HG02840 (cell line): ENCODE results near the gene UMAD1.

Source experiments
- ATAC-seq: cut with Tn5 transposase; IDR thresholded peaks from one replicate; pipeline ENCODE4 v1.9.1; 2021; ENCODE audit warnings: mild to moderate bottlenecking, moderate library complexity, moderate number of reproducible peaks; ENCODE audit not compliant: unreplicated experiment, low FRiP score

Gene UMAD1

DNA sequence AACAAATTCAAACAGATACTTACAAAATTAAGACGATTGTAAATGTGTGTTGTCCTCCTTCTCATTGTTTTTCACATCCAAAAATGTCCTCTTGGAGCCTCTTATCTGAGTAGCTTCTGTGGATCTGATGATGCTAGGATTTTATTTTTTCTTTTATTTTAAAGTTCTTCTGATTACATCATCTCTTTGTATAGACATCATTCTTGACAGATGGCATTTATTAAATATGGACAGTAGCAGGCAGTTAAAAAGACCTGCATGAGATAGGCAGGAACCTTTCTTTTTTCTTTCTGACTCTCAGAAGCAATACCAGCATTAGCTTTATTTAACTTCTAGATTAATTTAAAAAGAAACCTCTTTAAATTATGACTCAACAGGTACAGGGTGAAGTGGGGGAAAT lies 77.9 kb downstream of the UMAD1 start, which contains the start of gene RPA3:
TSS of gene RPA3 (minus strand) at position 116 of the 400 bp plus-strand sequence. CDS start 78,189 bp downstream, outside the sequence.
- no peak for ATAC-seq

GRCh38 chr7:7719236-7719635 lies 78.7 kb downstream of the UMAD1 start:
- peak; percentile 93 for ATAC-seq

DNA sequence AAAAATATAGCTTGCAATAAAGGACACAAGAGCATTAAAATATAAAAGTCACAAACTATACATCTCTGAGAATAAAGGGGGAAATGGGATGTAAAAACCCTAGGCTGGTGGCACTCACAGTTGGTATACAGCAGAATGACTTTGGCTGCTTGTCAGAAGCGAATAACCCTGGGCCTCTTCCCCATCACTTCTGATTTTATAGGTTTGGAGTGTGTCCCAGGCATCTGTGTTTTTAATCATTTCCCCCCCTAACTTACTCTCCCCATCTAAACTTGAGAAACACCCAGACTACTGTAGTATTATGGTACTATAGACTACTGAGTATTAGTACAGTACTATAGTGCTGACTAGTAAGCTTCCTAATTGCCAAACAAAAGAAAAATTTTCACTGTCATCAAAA lies 79.6 kb downstream of the UMAD1 start:
- ATAC-seq = no peak

DNA sequence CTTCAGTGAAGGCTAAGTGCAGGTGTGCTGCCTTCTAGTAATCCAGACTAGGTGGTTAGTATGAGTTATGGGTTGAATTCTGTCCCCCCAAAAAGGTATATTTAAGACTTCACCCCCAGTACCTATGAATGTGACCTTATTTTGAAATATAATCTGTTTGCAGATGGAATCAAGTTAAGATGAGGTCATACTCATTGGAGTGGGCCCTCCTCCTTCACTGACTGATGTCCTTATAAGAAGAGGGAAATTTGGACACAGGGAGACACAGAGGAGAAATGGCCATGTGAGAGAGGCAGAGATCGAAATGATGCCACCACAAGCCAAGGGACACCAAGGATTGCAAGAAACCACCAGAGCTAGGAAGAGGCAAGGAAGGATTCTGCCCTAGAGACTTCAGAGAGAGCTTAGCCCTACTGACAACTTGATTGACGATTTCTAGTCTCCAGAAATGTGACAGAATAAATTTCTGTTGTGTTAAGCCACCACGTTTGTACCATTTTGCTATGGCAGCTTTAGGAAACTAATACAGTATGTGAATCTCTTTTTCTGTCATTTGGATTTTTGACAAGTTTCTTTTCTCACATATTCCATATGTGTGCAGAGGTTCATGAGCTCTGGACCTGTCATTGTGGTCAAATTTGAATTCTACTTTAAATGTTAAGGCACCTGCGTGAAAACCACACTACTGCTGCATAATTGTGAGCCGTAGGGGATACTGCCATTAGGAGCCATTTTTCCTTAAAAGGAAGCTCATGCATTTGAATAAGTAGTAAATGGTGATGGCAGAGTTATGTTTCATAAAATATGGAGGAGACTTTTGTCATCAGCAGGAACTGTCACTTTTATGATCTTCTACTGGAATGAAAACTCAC lies 80.4 kb downstream of the UMAD1 start:
- ATAC-seq = no peak

- no peak for ATAC-seq
Observed at GRCh38 chr7:7731732-7732131, 91.2 kb downstream of the UMAD1 start.

- no peak for ATAC-seq
Observed at GRCh38 chr7:7732621-7733281, 92.2 kb downstream of the UMAD1 start.

- ATAC-seq = no peak
Observed at GRCh38 chr7:7736671-7737070, 96.1 kb downstream of the UMAD1 start.

DNA sequence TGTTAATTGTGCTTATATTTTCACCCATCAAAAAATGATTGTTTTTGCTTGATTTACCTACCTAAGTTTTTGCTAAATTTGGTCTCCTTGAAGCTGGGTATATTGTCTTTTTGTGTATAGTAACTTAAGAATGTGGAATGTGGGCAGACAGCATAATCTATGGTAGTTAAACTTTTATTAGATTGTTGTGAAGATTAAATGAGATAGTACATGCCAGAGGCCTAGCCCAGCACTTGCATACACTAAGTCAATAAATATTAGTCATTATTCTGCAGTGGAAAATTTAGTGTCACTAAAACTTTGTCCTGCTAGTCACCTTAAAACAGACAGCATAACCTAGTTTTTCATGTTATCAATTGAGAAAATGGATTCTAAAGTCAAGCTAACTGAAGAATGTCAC lies 97.1 kb downstream of the UMAD1 start:
- ATAC-seq = no peak

- ATAC-seq = no peak
Observed at GRCh38 chr7:7738177-7738576, 97.6 kb downstream of the UMAD1 start.

DNA sequence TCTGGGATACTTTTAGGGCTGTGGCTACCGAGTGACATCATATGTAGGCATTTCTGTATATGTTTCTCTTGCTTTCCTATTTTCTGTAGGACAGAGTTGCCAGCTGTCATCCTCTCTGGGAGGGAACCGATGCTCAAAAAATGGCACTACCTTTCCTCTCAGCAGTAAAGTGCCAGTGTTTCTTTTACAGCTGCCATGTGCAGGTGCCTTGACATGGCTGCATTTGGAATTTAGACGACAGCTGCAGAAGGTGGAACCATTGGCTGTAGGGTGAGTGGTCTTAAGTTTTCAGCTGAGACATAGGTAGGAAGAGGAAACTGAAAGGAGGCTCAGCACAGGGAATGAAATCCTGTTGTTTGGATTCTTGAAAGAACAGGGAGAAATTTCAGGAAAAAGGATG lies 98.1 kb downstream of the UMAD1 start:
- no peak for ATAC-seq

- no peak for ATAC-seq
Observed at GRCh38 chr7:7739204-7740036, 98.9 kb downstream of the UMAD1 start.

DNA sequence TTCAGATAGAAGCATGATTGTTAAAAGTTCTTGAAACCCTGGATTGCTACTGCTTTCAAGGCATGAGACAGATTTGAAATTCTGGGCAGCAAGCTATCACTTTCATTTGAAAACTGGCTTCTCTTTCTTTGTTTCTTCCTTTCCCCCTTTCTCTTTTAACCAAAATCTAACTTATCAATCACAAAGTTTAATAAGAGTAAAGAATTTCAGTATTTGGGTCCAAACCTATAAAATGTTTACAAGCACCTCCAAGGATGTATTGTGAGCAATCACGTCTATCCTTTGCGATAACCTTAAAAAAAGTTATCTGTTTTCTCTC lies 99.4 kb downstream of the UMAD1 start:
- ATAC-seq = no peak

DNA sequence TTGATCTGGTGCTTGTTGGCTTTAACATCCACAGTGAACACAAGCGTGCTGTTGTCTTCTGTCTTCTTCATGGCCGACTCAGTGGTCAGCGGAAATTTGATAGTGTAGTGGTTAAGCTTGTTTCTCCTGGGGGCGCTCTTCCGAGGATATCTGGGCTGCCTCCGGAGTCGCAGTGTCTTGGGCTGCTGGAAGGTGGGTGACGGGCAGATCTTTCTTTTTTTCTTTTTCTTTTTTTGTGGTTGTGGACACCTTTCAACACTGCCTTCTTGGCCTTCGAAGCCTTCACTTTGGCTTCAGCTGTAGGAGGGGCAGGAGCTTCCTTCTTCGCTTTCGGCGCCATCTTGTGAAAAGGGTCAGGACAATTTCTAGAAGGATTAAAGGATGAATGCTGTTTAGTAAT lies 101.7 kb downstream of the UMAD1 start:
- ATAC-seq = no peak

GRCh38 chr7:7745258-7745657 lies 104.7 kb downstream of the UMAD1 start:
- no peak for ATAC-seq

GRCh38 chr7:7745966-7746365 lies 105.4 kb downstream of the UMAD1 start:
- no peak for ATAC-seq

- ATAC-seq = no peak
Observed at GRCh38 chr7:7746458-7746857, 105.9 kb downstream of the UMAD1 start.

- ATAC-seq = no peak
Observed at GRCh38 chr7:7750571-7751242, 110.2 kb downstream of the UMAD1 start.

DNA sequence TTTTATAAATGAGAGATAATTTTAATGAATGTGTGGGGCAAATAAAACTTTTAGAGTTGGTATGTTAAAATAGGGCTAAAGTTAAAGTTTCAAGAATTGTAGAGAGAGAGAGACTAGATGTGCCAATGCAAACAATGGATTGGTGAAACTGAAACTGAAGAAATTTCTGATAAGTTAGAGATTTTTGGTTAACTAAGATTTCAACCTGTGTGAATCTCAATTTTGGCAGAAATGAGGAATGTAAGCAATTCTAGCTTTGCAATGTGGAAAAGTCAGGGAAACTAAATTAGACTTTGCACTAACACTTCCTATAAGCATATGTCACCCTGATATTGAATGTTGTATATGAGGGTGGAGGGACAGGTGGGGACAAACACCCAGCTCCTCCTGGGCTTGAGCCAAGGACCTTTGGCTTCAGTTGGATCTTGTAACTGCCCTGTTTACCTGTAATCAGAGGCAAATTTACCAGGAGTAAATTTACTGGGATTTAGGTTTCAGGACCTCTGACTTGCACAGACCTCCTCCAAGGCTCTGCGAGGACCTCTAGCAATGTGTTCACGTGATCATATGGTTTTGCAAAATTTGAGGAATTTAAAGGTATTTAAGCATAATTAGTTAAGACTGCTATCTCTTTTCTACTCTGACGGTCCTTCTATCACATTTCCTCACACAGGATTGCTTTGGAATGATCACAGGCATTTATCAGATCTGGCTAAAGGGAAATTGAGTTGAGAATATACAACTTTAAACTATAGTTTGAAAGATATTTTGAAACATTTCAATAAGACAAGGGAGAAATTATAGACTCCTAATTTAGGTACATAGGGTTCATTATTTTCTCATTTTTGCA lies 110.9 kb downstream of the UMAD1 start:
- no peak for ATAC-seq

DNA sequence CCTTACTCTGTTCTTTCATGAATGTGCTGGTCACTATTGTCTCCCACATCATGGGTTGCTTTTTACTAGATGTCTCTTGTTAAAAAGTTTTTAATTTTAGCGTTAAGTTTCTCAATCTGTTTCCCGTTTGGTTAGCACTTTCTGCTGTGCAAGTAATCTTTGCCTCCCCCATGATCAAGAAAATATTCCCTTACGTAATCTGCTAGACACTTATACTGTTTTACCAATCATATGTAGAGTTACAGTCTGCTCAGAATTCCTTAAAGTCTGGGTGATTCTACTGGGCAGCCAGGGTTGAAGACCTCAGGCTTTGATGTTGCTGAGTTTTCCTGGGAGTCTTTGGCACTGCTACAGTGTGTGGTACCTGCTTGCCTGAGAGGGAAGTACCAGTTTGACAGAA lies 116.0 kb downstream of the UMAD1 start:
- no peak for ATAC-seq

DNA sequence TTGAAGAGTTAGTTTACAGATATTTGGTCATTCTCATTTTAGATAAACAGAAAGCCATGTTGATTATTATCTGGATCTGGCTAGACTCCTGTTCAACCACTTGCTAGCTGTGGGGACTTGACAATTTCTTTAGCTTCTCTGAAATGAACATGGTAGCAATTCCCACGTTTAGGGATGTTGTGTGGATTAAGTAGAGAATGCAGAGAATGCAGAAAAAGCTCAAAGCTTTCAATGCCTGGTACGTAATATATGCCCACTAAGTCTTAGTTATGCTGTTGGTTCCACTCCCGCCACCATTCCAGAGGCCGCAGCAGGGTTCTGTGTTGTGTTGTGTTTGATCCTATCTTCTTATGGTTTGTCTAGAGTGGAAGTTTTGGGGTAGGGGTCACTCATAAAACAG lies 117.0 kb downstream of the UMAD1 start:
- no peak for ATAC-seq
